ENCODE data around the gene PITRM1.

GRCh38 chr10:3110782-3111620, 61.6 kb downstream of the PITRM1 start:
- TF ChIP-seq CTCF (IDR thresholded peaks at IDR 0.05; ENCODE audit: borderline replicate concordance, extremely low read depth, low read length, poor library complexity, severe bottlenecking) = no peak
- TF ChIP-seq EZH2 (IDR thresholded peaks at IDR 0.05; ENCODE audit: borderline replicate concordance, low read depth, low read length, severe bottlenecking) = no peak

All from DND-41 (cell line).